ENCODE measurements around the gene SLC6A2.

DNA sequence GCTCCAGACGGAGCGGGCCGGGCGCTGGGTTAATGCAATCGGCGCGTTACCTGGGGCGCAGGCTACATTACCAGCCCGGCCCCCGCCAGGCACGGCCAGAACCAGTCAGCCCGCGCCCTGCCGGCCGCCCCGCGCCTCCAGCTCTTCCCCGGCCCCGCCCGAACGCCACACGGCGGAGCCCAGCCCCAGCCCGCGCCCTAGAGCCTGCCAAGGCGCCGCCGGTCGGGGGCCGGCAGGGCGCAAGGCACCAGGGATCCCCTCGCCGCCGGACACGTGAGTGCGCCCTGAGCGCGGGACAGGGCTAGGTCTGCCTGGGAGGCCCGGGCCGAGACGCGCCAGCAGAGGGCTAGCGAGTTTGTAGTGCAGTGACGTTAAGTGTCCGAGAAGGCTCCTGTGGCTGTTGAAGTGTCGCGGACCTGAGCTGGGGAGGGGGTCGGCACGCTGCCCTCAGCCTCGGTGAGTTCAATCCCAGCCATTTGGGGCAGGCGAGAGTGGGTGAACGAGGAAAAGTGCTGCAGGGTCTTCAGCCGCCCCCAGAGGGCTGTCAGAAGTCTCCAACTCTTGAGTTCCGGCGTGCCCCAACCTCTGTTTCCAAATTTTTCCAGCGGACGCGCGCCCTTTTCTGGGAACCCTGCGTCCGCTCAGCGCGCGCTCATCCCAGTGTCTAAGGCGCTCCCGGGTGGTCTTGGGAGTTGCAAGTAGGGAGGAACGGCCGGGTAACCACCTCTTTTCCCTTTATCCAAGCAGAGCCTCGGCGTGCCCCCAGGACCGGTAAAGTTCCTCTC lies at the start of gene SLC6A2:
- TF ChIP-seq, protein P1, sequence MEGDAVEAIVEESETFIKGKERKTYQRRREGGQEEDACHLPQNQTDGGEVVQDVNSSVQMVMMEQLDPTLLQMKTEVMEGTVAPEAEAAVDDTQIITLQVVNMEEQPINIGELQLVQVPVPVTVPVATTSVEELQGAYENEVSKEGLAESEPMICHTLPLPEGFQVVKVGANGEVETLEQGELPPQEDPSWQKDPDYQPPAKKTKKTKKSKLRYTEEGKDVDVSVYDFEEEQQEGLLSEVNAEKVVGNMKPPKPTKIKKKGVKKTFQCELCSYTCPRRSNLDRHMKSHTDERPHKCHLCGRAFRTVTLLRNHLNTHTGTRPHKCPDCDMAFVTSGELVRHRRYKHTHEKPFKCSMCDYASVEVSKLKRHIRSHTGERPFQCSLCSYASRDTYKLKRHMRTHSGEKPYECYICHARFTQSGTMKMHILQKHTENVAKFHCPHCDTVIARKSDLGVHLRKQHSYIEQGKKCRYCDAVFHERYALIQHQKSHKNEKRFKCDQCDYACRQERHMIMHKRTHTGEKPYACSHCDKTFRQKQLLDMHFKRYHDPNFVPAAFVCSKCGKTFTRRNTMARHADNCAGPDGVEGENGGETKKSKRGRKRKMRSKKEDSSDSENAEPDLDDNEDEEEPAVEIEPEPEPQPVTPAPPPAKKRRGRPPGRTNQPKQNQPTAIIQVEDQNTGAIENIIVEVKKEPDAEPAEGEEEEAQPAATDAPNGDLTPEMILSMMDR (IDR thresholded peaks at IDR 0.05; ENCODE audit: low read length), result no peak
- TF ChIP-seq EZH2phosphoT487 (IDR thresholded peaks at IDR 0.05; ENCODE audit: low read length), result no peak
